Glomerular visceral epithelial cell (primary cell): ENCODE data around the gene RREB1.
A peak's percentile ranks its signal among the peaks of the same experiment; 100 is the strongest.

Experiments used
- DNase-seq: peaks from one replicate; pipeline ENCODE4 v3.0.0-alpha.2; 2016; ENCODE audit errors: extremely low spot score

RREB1 gene

DNA sequence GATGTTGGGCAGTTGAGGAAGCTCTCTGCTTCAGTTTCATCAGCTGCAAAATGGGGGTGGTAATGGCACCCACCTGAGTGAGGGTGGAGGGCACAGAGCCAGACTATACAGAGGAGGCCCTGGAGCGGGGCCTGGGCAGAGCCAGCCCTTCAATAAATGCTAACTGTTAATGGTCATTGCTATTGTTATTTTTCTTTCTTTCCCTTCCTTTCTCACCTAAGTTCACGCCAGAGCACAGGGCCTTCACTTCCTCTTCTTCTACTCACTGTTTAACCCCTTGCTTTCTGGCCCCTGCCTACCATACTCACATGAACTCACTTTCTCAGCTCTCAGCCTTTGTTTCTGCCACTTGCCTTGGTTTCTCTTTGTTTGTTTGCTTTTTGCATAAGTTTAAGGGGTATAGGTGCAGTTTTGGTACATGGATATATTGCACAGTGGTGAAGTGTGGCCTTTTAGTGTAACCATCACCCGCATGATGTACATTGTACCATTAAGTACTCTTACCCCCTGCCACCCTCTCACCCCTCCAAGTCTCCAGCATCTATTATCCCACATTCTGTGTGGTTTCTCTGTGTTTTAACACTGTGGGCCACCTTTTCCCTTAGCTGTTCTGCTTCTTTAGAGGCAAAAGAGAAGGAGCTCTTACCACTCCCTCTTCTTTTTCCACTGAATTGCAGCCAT, 7.5 kb upstream of the RREB1 start:
- DNase-seq = no peak

DNA sequence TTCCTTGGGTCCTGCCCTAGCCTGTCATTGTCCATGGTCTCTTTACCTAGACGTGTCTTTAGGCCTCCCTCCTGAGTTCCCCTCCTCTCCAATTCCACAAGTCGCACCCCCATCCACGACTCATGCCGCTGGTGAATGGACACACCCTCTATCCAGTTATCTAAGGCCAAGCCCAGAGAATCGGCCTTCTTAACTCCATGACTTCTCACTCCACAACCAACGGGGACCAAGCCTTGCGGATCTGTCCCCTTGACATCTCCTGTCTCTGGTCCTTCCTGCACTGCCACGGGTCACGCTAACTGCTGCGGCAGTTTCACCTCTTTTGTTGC, 7.0 kb upstream of the RREB1 start:
- DNase-seq = no peak

DNA sequence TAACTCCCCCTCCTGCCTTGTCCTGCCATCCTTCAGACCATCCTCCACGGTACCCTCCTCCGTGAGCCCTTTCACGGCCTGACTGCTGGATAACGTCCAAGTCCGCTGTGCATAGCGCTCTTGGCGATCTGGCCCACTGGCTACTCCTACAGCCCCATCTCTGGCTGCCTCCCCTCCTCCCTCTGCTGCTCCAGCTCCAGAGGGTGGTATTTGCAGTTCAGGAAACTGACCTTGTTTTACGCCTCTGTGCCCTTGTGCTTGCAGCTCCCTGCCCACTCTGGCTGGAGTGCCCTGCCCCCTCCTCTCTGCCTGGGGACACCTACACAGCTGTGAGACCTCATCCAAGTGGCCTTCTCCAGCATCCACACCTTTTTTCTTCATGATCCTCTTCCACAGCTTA, 6.5 kb upstream of the RREB1 start:
- no peak for DNase-seq

DNA sequence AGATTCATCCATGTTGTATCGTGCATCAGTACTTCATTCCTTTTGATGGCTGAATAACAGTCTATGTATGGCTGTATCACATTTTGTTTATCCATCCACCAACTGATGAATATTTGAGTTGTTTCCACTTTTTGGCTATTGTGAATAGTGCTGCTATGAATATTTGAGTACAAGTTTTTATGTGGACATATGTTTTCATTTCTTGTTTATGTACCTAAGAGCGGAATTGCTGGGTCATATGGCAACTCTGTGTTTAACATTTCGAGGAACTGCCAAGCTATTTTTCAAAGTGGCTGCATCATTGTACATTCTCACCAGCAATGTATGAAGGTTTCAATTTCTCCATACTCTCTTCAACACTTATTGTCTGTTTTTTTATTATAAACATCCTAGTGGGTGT, 3.0 kb upstream of the RREB1 start:
- DNase-seq = no peak

DNA sequence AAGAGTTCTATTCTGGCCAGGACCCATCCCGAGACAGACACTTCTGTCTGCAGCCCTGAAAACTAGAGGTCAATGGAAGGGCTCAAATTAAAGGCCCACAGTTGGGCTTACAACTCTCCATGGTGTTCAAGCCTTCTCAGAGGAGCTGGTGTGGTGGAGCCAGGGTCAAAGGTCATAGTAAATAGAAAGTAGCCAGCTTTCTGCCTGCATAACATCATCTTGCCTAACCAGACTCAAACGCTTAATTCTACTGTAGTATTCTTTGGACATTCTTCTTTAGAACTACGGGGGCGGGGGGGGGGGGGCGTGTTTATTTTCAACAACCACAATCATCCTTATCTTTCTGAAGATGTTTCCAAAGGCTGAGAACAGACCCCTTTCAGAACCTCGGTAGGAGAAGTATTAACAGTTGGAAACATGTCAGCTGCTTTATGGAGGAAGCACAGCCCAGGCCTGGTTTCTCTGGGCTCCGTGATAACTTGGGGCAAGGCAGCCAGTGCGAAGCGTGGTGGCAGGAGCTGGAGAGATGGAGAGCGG, 1.5 kb upstream of the RREB1 start:
- DNase-seq = no peak

DNA sequence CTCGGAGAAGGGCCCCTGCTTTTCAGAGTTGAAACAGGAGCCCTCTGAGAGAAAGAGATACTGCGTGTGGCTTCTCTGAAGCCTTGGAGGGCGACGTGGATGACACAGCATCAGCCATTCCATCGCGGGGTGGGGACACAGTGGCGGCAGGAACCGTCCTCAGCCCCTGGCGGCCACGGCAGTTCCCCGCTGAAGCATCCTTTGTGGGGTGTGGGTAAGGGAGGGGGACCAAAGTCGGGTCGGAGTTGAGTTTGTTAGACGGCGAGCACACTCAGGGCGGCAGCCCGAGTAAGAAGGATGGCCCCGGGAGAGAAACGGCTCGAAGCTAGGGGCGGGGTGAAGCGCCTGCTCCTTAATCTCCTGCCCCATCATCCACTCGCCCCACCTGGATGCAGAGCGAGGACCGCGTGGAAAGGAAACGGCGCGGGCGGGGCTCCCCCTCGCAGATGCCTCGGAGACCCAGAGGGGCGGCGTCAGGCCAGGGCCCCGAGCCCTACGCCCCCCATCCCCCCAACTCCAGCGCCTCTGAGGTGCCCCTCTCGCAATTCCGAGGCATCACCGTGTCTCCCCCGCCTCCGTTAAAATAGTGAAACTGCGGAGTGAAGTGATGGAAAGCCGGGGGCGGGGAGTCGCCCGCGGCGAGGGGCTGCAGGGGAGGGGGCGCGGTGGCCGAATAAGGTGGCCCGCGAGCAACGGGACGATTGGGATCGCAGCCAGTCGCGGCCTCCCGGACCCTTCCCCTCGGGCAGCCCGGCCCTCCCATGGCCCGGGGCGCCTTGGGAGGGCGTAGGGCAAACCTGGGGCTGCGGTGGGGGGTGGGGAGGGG, 796 bp upstream of the RREB1 start:
- no peak for DNase-seq

DNA sequence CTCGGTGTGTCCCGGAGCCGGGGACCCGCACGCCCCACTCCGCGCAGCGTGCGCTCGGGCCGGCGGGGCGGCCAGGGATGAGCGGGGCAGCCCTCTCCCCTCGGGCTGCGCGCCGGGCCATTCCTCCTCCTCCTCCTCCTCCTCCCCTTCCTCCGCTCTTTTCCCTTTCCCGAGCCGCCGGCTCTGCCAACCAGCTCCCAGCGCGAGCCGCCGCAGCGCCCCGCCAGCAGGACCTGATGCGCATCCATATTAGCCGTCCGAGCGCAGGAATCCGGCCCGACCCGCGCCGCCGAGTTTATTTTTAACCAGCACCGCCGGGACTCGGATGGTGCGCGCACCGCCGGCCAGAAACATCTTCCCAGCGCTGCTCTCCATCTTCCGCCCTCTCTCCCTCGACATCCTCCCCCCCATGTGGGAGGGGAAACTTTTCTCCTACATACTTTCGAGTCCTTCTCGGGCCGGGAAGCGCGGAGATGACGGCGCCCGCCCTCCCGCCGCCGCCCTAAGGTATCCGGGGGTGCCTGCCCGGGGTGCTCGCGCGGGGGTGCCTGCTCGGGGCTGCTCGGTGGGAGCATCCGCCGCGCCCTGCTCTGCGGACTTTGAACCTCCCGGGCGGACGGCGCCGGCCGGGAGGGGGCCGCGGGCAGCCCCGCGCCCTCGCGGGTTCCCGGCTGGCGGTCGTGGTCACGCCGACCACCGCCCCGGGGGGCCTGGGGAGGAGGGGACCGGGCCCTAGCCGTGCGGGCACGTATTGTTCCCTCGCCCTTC, 619 bp downstream of the RREB1 start:
- peak; percentile 75 for DNase-seq

DNA sequence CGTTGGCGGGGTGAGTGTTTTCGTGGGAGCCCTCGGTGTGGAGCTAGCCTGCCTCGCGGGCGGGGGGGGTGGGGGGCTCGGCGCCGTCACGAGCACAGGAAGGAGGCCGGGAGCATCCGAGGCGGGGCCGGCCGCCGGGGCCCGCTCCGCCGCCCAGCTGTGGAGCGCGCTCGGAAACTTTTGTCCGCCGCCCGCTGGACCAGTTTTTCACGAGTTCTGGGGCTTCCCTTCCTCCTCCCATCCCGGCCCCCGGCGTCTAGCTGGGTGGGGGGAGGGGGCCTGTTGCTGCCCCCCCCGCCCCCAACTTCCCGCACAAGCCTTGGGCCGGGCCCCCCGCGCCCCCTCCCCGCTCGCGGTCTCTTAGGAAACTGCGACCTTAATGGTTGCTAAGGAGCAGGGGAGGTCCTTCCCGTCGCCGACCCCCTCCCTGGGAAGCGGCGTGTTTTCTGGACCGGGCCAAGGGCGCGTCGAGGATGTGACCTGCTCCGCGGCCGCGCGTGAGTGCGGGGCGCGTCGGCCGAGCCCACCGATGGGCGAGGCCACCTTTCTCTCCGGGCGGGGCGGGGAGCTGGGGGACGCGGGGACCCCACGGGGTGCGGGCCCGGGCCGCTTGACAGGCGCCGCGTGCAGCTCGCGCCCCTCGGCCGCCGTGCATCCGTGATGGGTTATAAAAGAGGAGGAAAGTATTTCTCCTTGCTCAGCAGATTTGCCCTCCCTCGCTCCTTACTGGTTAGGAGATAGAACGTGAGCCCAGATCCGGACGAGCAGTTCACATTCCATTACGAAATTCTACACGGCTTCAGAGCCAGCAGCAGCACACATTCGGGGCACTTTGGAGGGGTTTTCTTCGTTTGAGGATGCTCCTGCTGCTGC, 1.4 kb downstream of the RREB1 start:
- DNase-seq = peak; percentile 64

DNA sequence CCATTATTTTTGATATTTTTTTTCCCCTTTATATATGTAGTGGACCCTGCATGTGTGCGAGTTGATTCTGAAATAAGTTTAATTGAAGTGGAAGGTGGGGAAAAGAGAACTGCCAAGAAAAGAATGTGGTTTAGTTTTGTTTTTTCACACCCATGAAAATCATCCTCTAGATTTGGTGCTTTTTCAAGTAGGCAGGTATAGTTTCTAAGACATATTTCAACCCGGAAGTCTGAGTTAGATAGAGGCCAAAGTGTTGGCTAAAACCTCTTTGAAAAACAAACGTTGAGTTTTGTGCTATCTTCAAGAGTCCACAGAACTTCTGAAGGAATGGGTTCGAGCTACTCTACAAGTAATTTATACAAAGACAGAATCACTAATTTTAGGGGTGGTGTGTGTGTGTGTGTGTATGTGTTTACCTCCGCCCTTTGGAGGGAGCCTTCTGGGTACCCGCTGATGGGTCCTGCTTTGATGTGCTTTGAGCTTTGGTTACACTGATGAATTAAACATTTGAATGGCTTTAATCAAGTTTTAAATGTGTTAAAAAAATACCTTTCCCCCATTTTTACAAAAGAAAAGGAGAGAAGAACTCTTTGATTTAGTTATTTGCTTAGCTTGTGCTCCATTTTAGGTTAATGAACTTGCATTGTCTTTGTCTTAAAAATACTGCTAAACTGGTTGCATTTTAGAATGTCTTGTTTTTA, 2.5 kb downstream of the RREB1 start:
- no peak for DNase-seq

DNA sequence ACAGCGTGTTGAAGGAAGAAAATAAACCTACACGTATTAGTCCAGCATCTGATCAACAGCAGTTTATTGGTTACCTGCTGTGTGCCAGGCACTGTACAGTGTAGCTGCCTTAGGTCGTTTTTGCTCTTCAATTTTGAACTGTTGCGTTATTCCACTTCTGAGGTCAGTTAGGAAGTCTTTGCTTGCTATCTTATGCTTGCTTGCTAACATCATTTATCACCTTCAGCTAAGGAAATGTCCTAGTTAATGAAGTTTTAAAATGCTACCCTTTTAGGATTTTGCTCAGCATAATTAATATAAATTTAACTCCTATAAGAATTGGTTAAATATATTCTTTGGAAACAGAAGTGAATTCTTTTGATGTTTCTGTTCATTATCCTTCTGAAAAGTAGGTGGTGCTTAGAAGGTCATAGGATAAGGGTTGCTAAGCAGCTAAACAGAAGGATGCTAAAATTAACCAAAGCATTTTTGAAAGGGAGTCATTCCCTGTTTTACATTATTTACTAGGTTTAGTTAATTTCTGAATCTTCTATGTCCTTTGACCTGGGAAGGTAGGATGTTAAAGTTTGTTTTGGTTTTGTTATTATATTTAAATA, 3.4 kb downstream of the RREB1 start:
- no peak for DNase-seq

DNA sequence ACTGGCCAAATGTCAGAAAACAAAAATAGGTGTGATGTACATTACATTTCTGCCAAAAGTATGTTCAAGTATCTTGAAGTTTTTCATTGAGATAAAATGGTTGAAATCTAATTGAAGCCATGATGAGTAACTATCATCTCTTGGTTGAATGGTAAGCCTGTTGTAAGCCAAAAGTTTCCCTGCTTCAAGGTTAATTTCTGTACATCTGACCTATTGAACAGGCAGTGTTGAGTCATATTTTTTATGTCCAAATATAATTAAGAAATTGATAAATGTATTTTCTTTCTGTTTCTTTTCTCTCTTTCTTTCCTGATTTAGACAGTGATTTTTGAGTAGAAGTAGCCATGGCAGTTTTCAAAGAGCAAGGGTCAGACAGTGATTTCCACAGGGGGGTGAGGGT, 4.4 kb downstream of the RREB1 start:
- no peak for DNase-seq

DNA sequence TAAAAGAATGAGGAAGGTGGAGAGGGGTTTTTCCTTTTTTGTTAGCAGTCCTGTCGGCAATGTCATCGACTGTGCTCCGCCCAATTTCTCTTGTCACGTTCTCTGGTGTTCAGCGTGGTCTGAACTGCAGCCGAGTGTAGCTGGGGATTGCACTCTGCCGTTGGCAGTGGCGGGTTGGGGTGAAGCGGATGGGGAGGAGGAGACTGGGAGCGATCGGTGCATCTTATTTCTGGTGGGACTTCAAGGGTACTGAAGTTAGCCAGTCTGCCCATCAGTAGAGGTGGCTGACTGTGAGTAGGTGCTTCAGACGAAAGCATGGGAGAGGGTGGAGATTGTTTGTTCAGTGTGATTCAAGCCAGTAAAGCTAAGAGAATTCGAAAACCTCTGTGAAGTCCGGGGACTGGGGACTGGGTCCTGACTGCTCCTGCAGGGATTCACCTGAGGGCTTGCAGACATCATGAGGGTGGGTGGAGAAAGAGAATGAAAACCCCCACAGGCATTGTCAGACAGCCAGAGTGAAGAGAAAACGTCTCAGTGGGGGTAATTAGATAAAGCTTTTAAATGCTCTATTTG, 5.1 kb downstream of the RREB1 start:
- peak; percentile 39 for DNase-seq

DNA sequence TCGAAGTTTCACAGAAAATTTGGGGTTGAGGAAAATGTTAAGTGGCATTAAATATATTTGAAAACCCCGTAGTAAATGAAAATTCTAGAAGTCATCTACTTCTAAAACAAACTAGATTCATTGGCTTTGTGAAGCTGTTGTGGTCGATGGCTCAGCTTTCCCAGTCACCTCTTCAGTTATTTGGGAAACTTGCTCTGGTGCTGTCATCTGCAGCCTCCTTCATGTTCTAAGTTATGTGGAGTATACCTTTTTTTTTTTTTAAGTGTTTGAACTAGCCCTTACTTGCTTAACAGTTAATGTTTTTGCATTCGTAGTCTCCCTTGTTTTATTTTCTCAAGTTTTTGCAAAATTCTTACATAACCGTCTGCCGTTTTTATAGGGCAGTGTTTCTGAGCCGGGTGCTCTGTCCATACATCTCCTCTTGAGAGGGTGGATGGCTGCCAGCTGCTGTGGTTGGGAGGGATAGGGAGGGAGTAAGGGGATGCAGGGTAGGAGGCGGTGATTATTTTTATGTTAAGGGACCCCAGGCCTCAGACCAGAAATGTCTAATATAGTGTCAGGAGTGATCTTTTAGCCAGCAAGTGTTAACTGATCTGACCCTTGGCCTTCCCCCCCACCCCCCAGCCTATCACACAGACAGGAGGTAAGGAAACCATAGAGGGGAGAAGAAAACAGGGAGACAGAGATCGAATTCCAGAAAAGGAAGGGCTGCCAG, 7.1 kb downstream of the RREB1 start:
- DNase-seq = no peak

DNA sequence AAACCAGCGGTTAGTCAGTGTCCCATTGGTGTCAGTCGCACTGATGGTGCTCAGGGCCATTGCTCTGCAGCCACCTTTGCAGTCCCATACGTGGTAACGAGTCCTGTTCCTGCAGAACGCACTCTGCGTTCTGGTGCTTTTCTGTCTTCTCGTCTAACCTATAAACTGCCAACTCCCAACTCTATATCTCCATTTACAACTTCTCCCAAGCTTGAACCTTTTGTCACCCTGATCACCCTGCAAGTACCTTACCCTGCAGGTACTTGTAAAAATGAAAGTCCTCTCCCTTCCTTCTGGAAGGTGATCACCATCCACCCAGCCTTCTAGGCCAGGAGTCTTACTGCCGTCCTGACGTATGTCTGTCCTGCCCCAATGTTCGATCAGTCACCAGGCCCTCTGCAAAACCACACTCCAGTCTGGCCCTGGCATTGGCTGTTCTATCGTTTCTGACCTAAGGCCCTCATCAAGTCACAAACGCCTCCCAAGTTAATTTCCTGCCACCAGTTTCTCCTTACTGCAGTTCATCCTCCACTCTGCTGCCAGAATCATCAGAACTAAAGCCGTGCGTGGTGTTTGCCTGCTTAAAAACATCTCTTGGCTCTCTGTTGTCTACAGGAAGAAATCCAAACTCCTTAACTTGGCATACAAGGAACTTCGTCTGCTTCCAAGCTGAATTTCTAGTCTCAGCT, 7.9 kb downstream of the RREB1 start:
- no peak for DNase-seq

DNA sequence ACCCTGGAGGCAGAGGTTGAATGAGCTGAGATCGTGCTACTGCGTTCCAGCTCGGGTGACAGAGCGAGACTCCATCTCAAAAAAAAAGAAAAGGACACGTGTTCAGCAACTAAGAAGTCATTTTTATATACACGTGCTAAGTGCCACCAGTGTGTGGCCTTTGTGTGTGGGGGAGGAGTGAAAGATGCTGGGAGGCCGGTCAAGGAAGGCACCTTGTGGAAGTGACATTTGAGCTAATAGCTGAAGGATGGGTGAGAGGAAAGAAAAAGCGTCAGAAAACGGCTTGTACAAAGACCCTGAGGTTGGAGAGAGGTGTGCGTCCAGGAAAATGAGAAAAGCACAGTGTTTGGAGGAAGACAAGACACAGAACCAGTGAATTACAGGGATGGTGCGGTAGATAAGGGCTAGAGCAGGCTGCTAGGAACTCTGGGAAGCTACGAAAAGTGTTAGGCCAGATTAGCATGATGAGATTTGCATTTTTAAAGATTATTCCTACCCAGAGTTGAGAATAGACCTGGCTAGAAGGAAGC, 11.6 kb downstream of the RREB1 start:
- no peak for DNase-seq

DNA sequence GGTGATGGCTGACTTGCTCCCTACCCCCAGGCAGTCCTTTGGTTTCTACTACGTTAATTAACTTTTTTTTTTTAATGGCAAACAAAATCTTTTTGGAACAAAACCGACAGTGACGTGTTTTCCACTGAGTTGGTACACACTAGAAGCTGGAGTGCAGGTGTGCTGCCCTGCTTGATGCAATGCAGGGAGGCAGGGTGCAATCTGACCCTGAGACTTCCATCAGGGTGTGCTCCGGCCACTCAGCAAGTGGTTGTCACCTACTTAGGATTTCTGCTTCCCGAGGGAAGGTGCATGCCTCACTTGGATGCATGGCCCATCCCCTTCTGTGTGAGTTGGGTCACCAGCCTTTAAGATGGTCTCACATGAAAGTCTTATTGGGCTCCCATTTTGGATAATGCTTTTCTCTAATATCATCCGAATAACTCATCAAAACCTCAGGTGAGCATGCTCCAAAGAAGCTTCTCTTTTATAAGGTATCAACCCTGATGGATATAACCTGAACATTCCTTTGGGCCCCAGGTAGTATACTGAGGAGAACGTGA, 14.0 kb downstream of the RREB1 start:
- no peak for DNase-seq

DNA sequence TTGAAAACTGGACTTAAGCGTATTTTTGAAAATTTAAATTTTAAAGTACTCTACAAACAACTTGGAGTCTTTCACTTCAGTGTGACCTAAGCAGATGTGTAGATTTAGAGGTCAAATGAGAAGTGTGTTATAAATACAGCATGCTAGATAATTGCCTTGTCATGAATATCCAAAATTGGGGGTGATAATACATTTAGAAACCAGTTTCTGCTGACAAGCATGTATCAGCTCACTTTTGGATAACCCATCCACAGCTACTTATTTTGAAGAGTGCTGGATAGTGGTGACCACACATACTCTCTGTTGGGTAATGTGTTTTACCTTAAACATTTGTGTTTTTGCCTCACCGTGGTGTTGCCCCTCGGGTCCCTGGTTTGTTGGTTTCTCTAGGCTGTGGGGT, 14.9 kb downstream of the RREB1 start:
- no peak for DNase-seq

DNA sequence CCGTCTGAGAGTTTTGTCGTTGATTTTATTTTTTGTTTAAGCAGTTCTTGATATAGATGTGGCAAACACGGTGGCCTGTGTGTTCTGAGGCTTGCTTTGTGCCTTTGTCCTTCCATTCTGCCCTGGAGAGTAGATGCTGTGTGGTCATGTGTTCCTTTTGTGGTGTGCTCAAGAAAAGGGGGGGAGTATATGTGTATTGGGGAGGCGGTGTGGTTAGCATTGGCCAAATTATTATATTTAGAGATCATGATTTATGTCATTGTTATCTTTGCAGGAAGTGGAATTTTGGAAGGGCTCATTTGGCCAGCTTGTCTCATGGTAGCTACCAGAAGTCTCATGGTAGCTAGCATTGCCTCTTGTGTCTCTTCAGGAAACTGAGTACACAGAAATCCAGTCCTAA, 16.4 kb downstream of the RREB1 start:
- DNase-seq = no peak
